ENCODE measurements around the gene RALBP1.
"Not testable (repeated sequence)": the region's sequence is repeated elsewhere in the genome, so short reads cannot be mapped to it uniquely, and the experiment has no call there.

The RALBP1 gene

GRCh38 chr18:9474983-9475642, at the start of gene RALBP1:
Gene RALBP1, plus strand, starts transcription at chr18:9475513. Its CDS starts 37,533 bp downstream, at chr18:9513046.
- DNase-seq (ENCODE audit: low read depth in 2 of 2), result peak; percentile 95 to 97

GRCh38 chr18:9426753-9427152, 48.6 kb upstream of the RALBP1 start:
- DNase-seq (ENCODE audit: low read depth in 2 of 2), result no peak

DNA sequence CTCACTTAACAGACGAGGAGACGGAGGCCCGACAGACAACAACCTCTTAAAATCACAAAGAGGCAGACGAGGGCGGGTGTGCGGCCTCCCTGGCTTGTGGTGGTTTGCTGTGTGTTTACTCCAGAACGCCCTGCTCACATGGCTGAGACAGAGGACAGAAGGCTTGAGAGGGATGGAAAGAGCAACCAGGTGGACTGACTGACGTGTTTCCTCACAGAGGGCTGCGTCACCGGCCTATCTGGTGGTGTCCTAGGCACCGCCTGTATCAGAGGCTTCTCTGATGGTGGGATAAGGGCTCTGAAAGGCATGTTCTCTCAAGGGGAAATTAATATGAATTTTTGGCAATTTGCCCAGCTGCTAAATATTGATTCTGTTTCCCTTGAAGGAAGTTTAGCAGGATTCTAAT, 47.0 kb upstream of the RALBP1 start:
- DNase-seq (ENCODE audit: low read depth in 2 of 2), result no peak

DNA sequence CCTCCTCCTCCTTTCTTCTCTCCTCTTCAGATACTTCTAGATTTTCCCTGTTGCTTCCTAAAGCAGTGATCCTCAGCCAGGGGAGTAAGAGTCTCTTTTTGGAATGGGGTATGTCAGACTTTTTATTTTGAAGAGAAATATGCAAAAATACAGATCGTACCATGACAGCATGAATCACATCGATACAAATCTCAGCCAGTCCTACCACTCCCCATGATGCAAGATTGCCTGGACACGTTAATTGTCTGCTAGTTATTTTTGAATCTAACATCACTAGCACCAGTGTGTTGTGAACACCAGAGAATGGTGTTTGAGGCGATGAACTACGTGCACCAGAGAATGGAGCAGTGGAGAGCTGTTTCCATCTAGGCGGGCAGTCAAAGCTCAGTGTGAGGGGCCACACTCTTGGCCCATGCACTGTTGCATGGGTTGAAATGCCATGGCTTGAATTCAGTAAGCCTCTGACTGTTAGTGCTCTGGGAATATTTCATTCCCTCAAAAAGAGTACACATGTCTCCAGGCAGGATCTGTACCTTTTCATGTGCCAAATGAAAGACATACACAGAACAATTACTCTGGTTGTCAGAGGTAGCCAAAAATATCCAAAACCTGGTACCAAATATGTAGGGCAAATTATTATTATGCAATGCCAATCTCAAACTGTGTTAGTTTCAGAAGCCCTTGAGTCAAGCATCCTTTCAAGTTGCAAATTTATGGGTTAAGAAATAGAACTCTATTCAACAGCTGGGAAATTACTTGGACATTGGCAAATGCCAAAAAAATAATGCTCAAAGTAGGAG, 46.3 kb upstream of the RALBP1 start:
- no peak for DNase-seq (ENCODE audit: low read depth in 2 of 2)

DNA sequence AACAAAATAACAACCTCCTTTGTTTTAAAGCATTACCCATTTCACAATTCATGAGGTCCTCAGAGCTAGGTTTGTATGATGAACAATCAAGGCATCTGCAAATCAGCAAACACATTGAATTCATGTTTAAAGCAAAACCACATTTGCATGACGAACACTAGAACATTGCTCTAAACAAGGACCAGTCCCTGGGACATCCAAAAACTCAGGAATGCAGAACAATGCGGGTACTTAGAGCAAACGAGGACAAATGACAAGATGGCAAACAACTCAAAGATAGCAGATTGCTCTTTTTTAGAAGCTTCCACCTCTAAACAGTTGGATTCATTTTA, 45.7 kb upstream of the RALBP1 start:
- DNase-seq (ENCODE audit: low read depth in 2 of 2), result no peak

DNA sequence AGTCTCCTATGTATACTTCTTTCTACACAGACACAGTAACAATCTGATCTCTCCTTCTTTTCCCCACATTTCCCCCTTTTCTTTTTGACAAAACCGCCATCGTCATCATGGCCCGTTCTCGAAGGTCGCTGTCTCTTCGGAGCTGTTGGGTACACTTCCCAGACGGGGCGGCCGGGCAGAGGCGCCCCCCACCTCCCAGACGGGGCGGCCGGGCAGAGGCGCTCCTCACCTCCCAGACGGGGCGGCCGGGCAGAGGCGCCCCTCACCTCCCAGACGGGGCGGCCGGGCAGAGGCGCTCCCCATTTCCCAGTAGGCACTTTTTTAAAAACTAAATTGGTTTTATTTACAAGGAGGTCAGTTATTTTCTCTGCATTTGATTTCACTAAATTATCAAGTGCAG, 45.0 kb upstream of the RALBP1 start:
- DNase-seq (ENCODE audit: low read depth in 2 of 2), result not testable (repeated sequence)

- no peak for DNase-seq (ENCODE audit: low read depth in 2 of 2)
Measured at GRCh38 chr18:9431296-9431695, 44.0 kb upstream of the RALBP1 start.

- DNase-seq (ENCODE audit: low read depth in 2 of 2), result not testable (repeated sequence)
Measured at GRCh38 chr18:9433122-9433521, 42.2 kb upstream of the RALBP1 start.

- no peak for DNase-seq (ENCODE audit: low read depth in 2 of 2)
Measured at GRCh38 chr18:9433671-9434121, 41.6 kb upstream of the RALBP1 start.

- no peak for DNase-seq (ENCODE audit: low read depth in 2 of 2)
Measured at GRCh38 chr18:9434122-9434701, 41.1 kb upstream of the RALBP1 start.

DNA sequence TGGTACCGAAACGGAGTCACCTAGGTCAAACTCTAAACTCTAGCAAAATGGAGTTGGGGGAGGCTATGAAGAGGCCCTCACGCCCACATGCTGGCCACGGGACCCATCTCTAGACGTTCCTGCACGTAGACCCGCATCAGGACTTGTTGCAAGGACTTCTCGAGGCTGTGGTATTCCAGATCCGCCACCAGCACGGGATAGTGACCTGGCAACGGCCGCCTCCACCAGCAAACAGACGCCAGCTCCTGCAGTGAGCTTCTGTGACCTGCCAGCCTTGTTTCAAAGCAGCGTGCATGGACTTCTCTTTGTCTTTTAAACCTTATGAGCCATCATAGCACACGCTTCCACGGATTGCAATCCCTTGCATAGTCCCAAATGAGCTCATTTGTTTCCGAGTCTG, 40.3 kb upstream of the RALBP1 start:
- DNase-seq (ENCODE audit: low read depth in 2 of 2), result no peak

DNA sequence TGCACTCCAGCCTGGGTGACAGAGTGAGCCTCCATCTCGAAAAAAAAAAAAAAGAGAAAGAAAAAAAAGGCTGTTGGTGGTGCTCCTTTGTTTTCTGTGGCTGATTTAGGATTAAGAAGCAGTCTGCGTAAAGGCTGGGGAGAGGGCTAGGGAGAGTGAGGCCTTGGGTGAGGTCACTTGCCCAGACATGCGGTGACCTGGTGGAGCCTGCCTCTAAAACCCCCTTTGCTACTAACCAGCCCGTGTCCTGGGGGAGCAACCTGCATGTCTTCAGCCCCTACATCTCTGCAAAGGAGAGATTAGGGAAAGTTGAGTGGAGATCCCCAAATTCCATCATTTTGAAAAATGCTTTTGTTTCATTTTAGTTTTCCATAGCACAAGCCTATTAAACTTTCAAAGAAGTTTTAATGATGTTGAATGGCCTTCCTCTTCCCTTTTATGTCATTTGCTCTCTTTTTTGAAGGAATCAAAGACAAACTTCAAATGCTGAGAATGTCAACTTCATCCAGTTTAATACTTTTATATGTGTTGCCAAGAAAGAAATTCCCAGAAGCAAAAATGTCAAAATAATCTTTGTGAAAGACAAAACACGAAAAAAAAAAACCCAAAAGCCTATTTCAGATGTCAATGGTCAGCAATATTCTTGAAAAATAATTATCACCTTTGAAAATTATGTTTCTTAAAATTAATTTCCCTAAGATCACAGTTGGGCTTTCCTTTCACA, 38.9 kb upstream of the RALBP1 start:
- DNase-seq (ENCODE audit: low read depth in 2 of 2), result no peak

DNA sequence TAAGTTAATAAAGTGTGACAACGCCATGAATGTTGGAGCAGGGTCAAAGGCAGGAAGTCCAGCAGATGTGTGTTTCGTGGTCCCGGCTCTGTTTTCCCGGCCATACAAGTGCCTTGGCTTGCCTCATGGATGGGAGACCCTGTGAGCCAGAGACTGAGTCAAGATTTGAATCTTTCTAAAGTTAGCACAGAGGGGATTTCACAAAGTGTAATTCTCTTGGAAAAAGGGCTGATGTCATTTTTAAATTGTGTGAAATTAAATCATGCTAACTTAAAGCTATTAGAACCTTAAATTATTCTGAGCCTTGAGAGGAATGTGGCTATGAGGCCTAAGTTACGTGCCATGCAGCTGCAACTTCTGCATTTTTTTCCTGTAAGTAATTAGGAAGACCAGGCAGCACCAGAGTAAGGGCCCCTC, 38.3 kb upstream of the RALBP1 start:
- DNase-seq (ENCODE audit: low read depth in 2 of 2), result no peak

DNA sequence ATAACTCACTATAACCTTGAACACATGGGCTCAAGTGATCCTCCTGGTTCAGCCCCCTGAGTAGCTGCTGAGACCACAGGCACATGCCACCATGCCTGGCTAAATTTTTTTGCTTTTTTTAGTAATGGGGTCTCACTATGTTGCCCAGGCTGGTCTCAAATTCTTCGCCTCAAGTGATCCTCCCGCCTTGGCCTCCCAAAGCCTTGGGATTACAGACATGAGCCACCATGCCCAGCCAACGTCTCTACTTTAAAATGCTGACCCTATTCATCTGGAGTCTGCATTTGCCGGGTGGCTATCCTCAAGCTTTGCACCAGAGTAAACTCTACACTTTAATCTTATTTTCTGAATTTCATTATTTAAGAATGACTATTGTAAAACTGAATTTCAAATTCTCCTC, 37.6 kb upstream of the RALBP1 start:
- DNase-seq (ENCODE audit: low read depth in 2 of 2), result no peak

GRCh38 chr18:9441061-9441460, 34.3 kb upstream of the RALBP1 start:
- DNase-seq (ENCODE audit: low read depth in 2 of 2), result no peak

DNA sequence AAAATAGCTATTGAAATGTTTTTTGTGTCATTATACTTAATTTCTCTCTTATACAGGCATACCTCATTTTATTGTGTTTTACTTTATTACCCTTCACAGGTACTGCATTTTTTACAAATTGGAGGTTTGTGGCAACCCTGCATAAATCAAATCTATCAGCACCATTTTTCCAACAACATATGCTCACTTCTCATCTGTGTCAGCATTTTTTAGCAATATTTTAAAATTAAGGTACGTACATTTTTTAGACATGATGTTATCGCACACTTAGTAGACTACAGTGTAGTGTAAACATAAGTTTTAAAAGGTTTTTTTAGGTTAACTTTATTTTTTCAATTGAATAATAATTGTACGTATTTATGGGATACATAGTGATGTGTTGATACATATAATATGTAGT, 30.8 kb upstream of the RALBP1 start:
- no peak for DNase-seq (ENCODE audit: low read depth in 2 of 2)

GRCh38 chr18:9446839-9447238, 28.5 kb upstream of the RALBP1 start:
- no peak for DNase-seq (ENCODE audit: low read depth in 2 of 2)

- no peak for DNase-seq (ENCODE audit: low read depth in 2 of 2)
Measured at GRCh38 chr18:9447334-9447733, 28.0 kb upstream of the RALBP1 start.

DNA sequence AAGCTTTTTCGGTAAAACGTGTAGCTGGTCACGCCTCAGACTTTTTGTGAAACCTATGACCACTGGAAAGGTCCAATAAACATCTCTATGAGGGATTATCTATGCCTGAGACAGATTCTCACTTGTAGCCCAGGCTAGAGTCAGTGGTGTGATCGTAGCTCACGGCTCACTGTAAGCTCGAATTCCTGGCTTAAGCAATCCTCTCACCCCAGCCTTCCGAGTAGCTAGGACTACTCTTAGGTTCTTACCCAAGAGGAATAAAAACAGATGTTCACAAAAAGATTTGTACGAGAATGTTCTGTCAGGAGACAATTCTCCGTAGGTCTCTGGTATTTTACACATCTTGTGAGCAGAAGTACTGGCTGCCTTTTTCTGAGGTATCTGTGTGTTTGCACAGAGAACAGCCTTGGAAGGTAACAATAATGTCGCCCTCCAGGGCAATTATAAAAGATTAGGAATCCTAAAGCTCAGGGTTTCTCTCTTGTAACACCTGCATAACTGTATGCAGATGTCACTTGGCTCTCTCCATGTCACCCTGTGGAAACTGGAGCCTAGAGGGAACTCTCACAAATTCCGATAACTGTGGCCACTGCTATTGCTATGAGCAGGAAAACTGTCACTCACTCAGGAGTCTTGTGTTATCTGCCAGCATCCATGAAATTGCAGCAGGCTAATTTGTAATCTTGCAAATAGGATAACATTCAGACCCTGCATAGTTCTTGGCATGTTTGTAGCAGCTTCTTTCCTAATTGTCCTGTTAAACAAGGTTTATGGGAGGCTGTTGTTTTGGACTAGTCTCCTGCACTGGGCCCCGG, 25.5 kb upstream of the RALBP1 start:
- no peak for DNase-seq (ENCODE audit: low read depth in 2 of 2)

GRCh38 chr18:9450920-9451319, 24.4 kb upstream of the RALBP1 start:
- DNase-seq (ENCODE audit: low read depth in 2 of 2), result not testable (repeated sequence)

- DNase-seq (ENCODE audit: low read depth in 2 of 2), result no peak
Measured at GRCh38 chr18:9453283-9453682, 22.0 kb upstream of the RALBP1 start.
